GM23248 (cell line): ENCODE data around the gene SELENOS. TPM values are rescaled to one million over a fixed set of nuclear protein-coding genes. Genes with fewer than 3 reads are reported as not detected.

Experiments
- DNase-seq: peaks from one replicate; pipeline ENCODE4 v3.0.0-alpha.2; 2015
- H2AFZ ChIP-seq: fragments of 200-600 bp; sonication (generic); 2 replicates; pipeline ENCODE4 v1.6.1; 2016; ENCODE audit warnings: antibody characterized with exemption
- H3F3A ChIP-seq: fragments of 200-600 bp; sonication (generic); 2 replicates; pipeline ENCODE4 v1.6.1; 2016; ENCODE audit warnings: mild to moderate bottlenecking, antibody characterized with exemption, mixed run types; ENCODE audit not compliant: insufficient read depth
- H3K27ac ChIP-seq: fragments of 200-600 bp; sonication (generic); 2 replicates; pipeline ENCODE4 v1.5.1; 2016; ENCODE audit warnings: mild to moderate bottlenecking
- H3K27me3 ChIP-seq: fragments of 200-600 bp; sonication (generic); replicated peaks from 2 replicates; pipeline ENCODE4 v1.6.1; 2016; ENCODE audit warnings: mild to moderate bottlenecking; ENCODE audit not compliant: insufficient read depth
- H3K36me3 ChIP-seq: fragments of 200-600 bp; sonication (generic); 2 replicates; pipeline ENCODE4 v1.6.1; 2016; ENCODE audit warnings: low read depth, mild to moderate bottlenecking
- H3K4me1 ChIP-seq: fragments of 200-600 bp; sonication (generic); 2 replicates; pipeline ENCODE4 v1.6.1; 2016; ENCODE audit warnings: mild to moderate bottlenecking; ENCODE audit not compliant: insufficient read depth
- H3K4me2 ChIP-seq: fragments of 200-600 bp; sonication (generic); one replicate; pipeline ENCODE4 v1.6.1; 2016; ENCODE audit warnings: mild to moderate bottlenecking; ENCODE audit not compliant: unreplicated experiment
- H3K4me3 ChIP-seq: fragments of 200-600 bp; sonication (generic); 2 replicates; pipeline ENCODE4 v1.5.1; 2016; ENCODE audit warnings: mild to moderate bottlenecking
- H3K79me2 ChIP-seq: fragments of 200-600 bp; sonication (generic); 2 replicates; pipeline ENCODE4 v1.6.1; 2016; ENCODE audit warnings: mild to moderate bottlenecking; ENCODE audit not compliant: insufficient read depth
- H3K9ac ChIP-seq: fragments of 200-600 bp; sonication (generic); 2 replicates; pipeline ENCODE4 v1.6.1; 2016; ENCODE audit warnings: mild to moderate bottlenecking
- H3K9me2 ChIP-seq: fragments of 200-600 bp; sonication (generic); 2 replicates; pipeline ENCODE4 v1.6.1; 2016; ENCODE audit warnings: mixed run types, mild to moderate bottlenecking, moderate library complexity; ENCODE audit not compliant: insufficient read depth
- H3K9me3 ChIP-seq: fragments of 200-600 bp; sonication (generic); one replicate; pipeline ENCODE4 v1.6.1; 2017; ENCODE audit warnings: low read depth
- H4K20me1 ChIP-seq: fragments of 200-600 bp; sonication (generic); 2 replicates; pipeline ENCODE4 v1.6.0; 2016; ENCODE audit not compliant: insufficient read depth
- EZH2 ChIP-seq: fragments of 200-600 bp; sonication (generic); IDR thresholded peaks from 2 replicates; pipeline ENCODE4 v1.6.1; 2018; ENCODE audit warnings: antibody characterized with exemption, mild to moderate bottlenecking; ENCODE audit not compliant: insufficient read depth, poor library complexity, severe bottlenecking
- EZH2phosphoT487 ChIP-seq: fragments of 200-600 bp; sonication (generic); IDR thresholded peaks from 2 replicates; pipeline ENCODE4 v1.6.1; 2018; ENCODE audit warnings: antibody characterized with exemption, moderate library complexity, mild to moderate bottlenecking, low read depth; ENCODE audit not compliant: insufficient read depth
- WGBS, 2 experiments: methylation state at CpG; one replicate each; pipeline ENCODE4 v1.1.6; 2015 to 2017; ENCODE audit warnings: low lambda C conversion rate in 2 of 2, low coverage in 1 of 2; ENCODE audit errors: missing lambda C conversion rate in 2 of 2; 5-methylcytosine and 5-hydroxymethylcytosine counted together
- in situ Hi-C: fragments of 300-500 bp; cut with MboI; formaldehyde crosslinking; loops from 2 replicates; pipeline ENCODE4 v1.15.0; 2020
- polyA plus RNA-seq: library from polyadenylated mRNA; unstranded; fragments of >200 nt; fragmentation: Nextera tagmentation; extraction: Ambion mirVana; gene quantifications from 2 replicates; pipeline ENCODE4 v1.2.1, GENCODE V29; 2016
- total RNA-seq: library from RNA; depleted of rRNA; stranded (reverse); fragments of >200 nt; shearing (Covaris generic); gene quantifications from 2 replicates; pipeline ENCODE4 v1.2.3, GENCODE V29; 2014

The SELENOS gene
- total and polyA plus RNA-seq, 2 experiments from 2014 or later = 98.7 to 142 TPM

GRCh38 chr15:101316529-101316928 lies 39.2 kb upstream of the SELENOS start:
- Histone ChIP-seq H3F3A (no peaks in the 10 kb centered on the region), H3K36me3 (no peaks in the 10 kb centered on the region), H3K27ac (no peak overlapping the region), H3K4me1 (no peaks in the 10 kb centered on the region), H3K79me2 (no peaks in the 10 kb centered on the region), H4K20me1 (no peaks in the 10 kb centered on the region), H3K9me3 (no peaks in the 10 kb centered on the region), H3K27me3 (peaks cover 1% of the 10 kb centered on the region; the same call in 1 of the 2 replicates), H2AFZ (no peak overlapping the region), H3K4me2 (no peak overlapping the region), H3K9ac (no peak overlapping the region), H3K4me3 (no peak overlapping the region), H3K9me2 (no peaks in the 10 kb centered on the region)
- TF ChIP-seq EZH2phosphoT487 (no peak), EZH2 (no peak)
- 69 to 73% methylated on average over 5 of the region's 5 CpGs for WGBS, 2 experiments
- no peak for DNase-seq
- in situ Hi-C loops = no loop called here

GRCh38 chr15:101315736-101316135 lies 38.5 kb upstream of the SELENOS start:
- H3K9me2 ChIP-seq = no peaks in the 10 kb centered on the region
- no peaks in the 10 kb centered on the region for H3F3A ChIP-seq
- in situ Hi-C loops = no loop called here
- 63 to 65% methylated on average over 10 of the region's 10 CpGs for WGBS, 2 experiments
- H3K27me3 ChIP-seq = no peaks in the 10 kb centered on the region
- DNase-seq = no peak
- H3K27ac ChIP-seq = no peak overlapping the region
- H3K4me3 ChIP-seq = no peak overlapping the region
- no peaks in the 10 kb centered on the region for H4K20me1 ChIP-seq
- no peaks in the 10 kb centered on the region for H3K79me2 ChIP-seq
- H3K9ac ChIP-seq = no peak overlapping the region
- no peaks in the 10 kb centered on the region for H3K36me3 ChIP-seq
- H3K9me3 ChIP-seq = no peaks in the 10 kb centered on the region
- TF ChIP-seq EZH2 (no peak), EZH2phosphoT487 (no peak)
- H3K4me2 ChIP-seq = no peak overlapping the region
- no peak overlapping the region for H2AFZ ChIP-seq
- no peaks in the 10 kb centered on the region for H3K4me1 ChIP-seq

- Histone ChIP-seq H3K4me3 (no peak overlapping the region), H4K20me1 (no peaks in the 10 kb centered on the region), H3K27ac (no peak overlapping the region), H3K4me1 (no peaks in the 10 kb centered on the region), H3K36me3 (no peaks in the 10 kb centered on the region), H3F3A (no peaks in the 10 kb centered on the region), H3K79me2 (no peaks in the 10 kb centered on the region), H3K9me2 (no peaks in the 10 kb centered on the region), H3K4me2 (no peak overlapping the region), H3K27me3 (no peaks in the 10 kb centered on the region), H3K9ac (no peak overlapping the region), H2AFZ (no peak overlapping the region), H3K9me3 (no peaks in the 10 kb centered on the region)
- in situ Hi-C loops = no loop called here
- TF ChIP-seq EZH2phosphoT487 (no peak), EZH2 (no peak)
- no peak for DNase-seq
- WGBS, 2 experiments = 62 to 69% methylated on average over 19 of the region's 19 CpGs
Observed at GRCh38 chr15:101314336-101315125, 37.2 kb upstream of the SELENOS start.

- no peaks in the 10 kb centered on the region for H3K36me3 ChIP-seq
- no peak overlapping the region for H3K4me2 ChIP-seq
- no peaks in the 10 kb centered on the region for H3K4me1 ChIP-seq
- H3K4me3 ChIP-seq = no peak overlapping the region
- H3K9ac ChIP-seq = no peak overlapping the region
- H3K9me2 ChIP-seq = no peaks in the 10 kb centered on the region
- no peaks in the 10 kb centered on the region for H3K9me3 ChIP-seq
- 74 to 76% methylated on average over 21 of the region's 21 CpGs for WGBS, 2 experiments
- no peak for DNase-seq
- H3K27ac ChIP-seq = no peak overlapping the region
- in situ Hi-C loops = no loop called here
- H2AFZ ChIP-seq = no peak overlapping the region
- no peaks in the 10 kb centered on the region for H3F3A ChIP-seq
- H3K27me3 ChIP-seq = no peaks in the 10 kb centered on the region
- TF ChIP-seq EZH2phosphoT487 (no peak), EZH2 (no peak)
- H4K20me1 ChIP-seq = no peaks in the 10 kb centered on the region
- H3K79me2 ChIP-seq = no peaks in the 10 kb centered on the region
Observed at GRCh38 chr15:101313041-101313761, 35.9 kb upstream of the SELENOS start.
